NCI-H748 (cell line): ENCODE measurements around the gene ANKRD44.
A peak's percentile ranks its signal among the peaks of the same experiment; 100 is the strongest.
"Not testable (repeated sequence)": the region's sequence is repeated elsewhere in the genome, so short reads cannot be mapped to it uniquely, and the experiment has no call there.

Experiments
- DNase-seq: peaks from one replicate; lab custom pipeline; 2025; ENCODE audit not compliant: unreplicated experiment; lab: John Stamatoyannopoulos, UW

The ANKRD44 gene

DNA sequence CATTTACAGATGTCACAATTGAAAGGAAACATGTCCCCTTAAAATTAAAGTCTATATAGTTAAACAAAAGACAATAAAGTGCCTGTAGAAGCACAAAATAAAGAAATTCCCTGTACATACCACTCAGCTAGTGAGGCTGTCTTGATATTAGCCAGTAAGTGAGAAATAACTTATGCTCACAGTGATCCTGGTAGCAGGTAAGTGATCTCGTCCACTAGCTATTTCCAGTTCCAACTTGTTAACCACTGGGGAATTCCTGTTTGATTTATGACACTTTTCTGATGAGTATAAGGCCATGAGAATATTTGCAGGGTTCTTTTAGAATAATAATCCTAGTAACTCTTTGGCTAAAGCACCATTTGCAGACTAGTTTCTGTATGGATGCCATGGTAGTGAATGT is 256.1 kb downstream of the ANKRD44 start:
- DNase-seq = no peak

DNA sequence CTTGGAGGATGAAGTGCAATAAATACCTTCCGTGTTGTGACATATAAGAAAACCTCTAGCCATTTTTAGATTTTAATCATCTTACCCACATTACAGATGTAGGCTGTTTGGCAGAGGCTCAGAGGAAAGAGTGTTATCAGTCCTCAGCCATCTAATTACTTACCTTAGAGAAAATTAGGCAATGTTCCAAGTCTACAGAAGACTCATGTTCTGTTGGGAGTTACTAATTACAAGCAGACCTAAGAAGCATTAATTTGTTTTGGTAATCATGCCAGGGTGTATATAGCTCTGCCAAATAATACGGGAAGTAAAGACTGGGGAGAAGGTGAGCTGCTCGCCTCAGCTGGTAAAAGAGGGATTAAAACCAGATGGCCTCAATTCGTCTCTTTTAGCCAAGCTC is 258.2 kb downstream of the ANKRD44 start:
- peak; percentile 34 for DNase-seq

DNA sequence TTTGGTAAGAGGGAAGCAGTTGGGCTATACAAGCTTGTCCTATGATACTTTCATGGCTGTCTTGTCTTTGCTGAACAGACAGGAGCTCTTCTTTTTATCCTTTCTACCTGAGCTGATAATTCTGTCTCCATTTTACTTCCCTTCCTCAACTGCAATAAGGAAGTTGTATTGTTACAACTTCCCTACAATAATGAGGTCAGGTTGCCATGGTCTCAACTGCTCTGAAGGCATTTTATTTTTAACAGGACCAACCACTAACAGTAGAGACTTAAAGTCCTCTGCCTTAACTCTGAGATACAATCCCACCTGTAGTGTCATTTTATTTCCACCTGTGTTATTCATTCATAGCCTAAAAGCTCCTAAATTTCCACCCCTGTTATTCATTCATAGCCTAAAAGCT is 265.5 kb downstream of the ANKRD44 start:
- no peak for DNase-seq

DNA sequence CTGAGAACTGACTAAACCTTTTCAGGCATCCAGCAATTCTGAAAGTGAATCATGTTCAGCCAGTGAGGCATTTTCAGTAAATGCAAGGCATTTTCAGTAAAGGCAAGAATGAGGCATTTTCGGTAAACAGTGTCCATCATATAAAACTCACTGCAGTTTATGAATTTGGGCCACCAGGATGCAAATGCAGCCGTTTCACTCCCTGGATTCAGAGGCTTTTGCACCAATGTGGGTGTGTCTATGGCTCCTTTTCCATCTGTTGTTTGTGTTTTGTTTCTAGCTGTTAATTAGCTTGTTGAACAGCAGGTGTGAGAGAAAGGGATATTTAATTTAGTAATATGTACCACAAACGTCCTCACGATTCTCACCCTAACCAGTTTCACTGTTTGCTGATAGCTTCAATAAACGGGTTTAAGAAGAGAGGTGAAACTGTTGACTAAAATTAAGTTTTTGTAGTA is 267.8 kb downstream of the ANKRD44 start:
- peak; percentile 92 for DNase-seq

DNA sequence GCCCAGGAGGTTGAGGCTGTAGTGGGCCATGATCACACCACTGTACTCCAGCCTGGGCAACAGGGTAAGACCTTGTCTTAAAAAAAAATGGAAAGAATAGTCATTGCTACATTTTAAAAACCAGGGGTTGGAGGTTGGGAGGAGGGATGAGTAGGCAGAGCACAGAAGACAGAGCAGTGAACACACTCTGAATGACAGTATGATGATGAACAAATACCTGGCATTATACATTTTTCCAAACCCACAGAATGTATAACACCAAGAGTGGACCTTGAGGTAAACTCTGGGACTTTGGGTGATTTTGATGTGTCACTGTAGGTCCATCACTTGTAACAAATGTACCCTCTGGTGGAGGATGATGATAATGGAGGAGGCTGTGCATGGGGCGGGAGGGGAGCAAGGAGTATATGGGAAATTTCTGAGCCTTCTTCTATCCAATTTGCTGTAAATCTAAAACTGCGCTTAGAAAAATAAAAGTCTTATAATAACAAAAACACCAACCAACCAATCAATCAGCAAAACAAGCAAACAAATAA is 272.6 kb downstream of the ANKRD44 start:
- no peak for DNase-seq

DNA sequence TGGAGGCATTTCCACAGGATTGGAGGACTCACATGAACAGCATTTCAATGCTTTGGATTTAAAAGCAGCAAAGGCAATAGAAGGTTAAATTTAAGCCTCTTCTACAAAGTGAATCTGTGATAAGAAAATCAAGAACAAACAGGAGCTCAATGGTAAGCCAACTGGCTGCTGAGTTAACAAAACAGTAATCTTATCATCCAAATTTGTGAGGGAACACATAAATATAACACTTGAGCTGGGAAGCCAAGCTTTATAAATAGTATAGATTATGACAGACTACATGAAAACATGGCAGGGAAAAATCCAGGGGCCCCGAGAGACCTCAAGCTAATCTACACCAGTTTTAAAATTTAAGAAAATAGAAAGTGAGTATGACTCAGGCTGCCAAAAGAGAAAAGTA is 275.6 kb downstream of the ANKRD44 start:
- DNase-seq = no peak

DNA sequence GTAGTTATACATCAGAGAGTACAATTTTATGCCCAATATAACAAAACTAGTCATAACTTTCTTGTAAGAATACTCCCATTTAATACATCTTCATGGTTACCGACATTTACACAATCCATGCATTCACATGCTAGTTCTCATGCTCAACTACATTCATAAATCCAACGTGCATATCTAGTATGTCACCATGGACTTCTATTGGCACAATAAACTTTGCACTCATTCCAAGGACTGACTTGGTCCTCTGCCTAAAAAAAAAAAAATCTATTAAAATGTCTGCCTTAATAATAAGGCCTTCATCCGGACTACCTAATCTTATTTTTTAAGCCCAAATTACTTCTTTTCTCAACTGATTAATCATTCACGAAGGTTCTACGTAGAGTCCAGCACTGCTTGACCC is 276.3 kb downstream of the ANKRD44 start:
- DNase-seq = no peak

DNA sequence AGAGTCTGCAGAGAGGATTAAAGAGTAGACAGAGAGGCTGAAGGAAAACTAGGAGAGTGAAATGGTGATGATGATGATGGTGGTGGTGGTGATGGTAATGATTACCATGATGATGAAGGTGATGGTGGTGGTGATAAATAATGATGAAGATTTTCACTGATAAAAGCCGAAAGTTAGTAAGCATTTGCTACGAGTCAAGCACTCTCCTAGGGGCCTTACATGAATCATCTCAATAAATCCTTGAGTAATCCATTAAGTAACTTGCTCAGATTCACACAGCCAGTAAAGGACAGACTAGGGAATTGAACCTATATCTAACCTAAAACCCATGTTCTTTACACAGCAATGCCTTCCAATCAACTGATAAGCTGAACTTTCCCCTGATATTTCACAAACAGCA is 277.4 kb downstream of the ANKRD44 start:
- no peak for DNase-seq

DNA sequence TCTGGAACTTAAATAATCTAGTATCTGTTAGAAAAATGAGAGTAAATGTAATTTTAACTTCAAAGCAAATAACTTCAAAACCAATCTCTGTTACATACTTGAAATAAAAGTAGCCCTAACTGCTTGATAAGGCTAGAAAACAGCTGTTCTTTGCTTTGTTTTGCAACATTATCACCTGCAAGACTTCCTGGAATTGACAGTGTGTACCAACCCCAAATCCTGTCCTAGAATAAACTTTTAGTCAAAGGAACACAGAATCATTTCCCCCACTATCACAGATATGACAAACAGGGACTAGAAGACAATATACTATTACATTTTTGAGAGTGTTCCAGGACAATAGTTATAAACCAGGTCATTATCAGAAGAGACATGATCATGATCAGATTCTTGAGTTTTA is 278.8 kb downstream of the ANKRD44 start:
- no peak for DNase-seq

DNA sequence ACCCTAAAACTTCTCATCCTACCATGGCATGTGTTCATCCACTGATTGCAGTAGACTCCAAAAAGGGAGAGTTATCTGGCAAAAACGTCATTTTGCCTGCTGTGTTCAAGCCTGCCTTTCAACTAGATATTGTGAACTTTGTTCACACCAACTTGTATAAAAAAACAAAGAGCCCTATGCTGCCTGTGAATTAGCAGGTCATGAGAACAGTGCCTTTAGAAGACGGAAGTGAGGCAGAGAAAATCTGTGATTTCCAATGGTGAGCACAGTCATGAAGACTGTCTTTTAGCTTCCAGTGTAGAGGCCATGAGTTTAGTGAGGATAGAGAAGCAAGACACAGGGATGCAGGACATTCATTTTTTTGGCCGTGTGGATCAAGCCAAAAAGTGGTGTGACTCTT is 280.5 kb downstream of the ANKRD44 start:
- DNase-seq = no peak

DNA sequence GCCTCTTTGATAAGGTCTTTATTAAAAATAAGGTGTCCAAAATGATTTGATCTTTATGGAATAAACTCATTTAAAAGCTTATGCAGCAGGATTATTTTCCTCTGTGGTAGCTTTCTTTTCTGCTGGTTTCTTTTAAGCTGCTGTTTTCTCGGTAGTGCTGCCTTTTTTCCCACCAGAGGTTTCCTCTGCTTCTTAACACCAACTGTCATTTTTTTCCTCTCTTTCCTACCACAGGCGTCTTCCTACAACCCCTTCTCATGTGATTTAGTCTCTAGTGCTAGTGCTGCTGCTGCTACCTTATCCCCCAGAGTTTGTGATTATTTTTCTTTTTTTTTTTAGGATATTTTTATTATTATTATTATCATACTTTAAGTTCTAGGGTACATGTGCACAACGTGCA is 281.9 kb downstream of the ANKRD44 start:
- no peak for DNase-seq

DNA sequence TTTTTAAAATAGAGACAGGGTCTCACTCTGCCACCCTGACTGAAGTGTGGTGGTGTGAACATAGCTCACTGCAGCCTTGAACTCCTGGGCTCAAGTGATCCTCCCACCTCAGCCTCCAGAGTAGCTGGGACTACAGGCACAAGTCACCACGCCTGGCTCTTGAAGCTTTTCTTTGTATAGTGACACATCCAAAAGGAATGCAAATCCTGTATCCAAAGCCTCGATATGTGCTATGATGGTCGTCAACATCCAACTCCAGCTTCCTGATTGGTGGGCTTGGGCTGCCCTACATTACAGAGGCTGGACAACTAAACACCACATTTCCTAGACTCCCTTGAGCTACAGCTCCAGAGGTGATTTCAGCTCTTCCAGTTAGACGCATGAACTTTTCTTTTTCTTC is 282.4 kb downstream of the ANKRD44 start:
- no peak for DNase-seq

DNA sequence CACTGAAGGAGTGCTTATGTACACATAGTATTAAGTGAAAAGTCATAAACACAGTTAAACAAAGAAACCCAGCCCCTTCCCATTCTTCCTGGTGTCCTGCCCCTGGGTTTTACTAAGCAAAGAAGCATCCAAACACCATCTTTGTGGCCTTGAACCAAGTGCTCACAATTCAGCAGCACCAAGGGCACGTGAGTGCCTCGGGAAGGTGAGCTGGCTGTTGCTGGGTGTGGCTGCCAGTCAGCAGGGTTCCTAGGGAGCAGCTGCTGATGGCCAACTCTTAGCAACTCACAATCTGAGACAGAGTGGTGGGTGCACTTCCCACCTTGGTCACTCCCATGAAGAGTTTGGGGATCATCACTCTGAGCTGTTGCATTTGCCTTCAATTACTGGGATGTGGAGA is 286.4 kb downstream of the ANKRD44 start:
- DNase-seq = peak; percentile 80

DNA sequence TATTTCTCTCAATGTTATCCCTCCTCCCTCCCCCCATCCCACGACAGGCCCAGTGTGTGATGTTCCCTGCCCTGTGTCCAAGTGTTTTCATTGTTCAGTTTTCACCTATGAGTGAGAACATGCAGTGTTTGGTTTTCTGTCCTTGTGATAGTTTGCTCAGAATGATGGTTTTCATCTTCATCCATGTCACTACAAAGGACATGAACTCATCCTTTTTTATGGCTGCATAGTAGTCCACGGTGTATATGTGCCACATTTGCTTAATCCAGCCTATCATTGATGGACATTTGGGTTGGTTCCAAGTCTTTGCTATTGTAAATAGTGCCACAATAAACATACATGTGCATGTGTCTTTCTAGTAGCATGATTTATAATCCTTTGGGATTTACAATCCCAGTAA is 289.7 kb downstream of the ANKRD44 start:
- DNase-seq = not testable (repeated sequence)

DNA sequence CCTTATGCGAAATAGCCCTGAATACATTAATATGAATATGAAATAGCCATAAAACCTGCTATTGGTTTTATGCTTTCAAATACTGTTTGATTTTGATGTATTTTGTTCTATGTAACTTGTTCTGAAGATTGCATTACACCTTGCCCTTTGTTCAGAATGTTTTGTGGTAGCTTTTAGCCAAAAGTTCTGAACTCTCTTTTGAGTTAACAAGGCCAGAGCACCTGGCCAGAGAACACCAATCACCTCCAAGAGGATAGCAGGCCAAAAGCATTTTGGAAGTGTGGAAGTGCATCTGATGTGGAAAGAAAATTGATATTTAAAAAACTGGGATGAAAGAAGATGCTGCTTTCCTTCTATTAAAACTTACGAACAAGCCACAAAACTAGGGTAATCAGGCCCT is 297.5 kb downstream of the ANKRD44 start:
- no peak for DNase-seq

DNA sequence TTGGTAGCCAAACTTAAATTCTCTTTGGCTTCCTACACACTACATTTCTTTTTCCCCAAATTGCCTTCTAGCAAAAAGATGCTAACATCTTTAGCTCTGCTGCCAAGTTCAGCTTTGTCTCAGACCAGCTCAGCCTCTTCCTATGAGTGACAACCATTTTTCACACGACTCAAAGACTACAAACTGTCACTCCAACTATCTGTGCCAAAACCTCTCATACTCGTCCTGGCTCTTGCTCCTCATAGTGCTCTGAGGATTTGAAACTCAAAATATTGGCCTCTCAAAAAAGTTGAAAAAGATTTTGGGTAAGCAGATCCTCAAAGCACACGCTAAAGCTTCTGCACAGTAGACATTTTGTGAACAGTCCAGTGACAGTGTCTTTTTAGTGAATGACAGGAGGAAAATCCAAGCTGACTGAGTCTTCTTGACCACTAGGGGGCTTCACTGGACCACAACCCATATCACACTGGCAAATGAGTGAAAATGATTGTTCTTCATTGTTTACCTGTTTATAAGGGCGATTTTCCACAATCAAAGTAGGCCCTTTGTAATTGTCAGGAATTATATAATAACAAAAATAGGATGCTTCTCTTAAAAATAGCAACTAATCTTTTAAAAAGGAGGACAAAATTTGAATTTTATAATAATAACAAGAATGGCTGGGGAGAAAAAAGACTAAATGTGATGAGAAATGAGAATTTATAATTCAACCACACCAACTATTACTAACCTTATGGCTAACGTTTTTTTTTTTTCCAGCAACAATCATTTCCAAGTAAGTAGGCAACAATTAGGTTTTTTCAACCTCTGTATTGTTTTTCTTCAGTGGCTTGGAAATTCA is 298.6 kb downstream of the ANKRD44 start:
- DNase-seq = peak; percentile 87

DNA sequence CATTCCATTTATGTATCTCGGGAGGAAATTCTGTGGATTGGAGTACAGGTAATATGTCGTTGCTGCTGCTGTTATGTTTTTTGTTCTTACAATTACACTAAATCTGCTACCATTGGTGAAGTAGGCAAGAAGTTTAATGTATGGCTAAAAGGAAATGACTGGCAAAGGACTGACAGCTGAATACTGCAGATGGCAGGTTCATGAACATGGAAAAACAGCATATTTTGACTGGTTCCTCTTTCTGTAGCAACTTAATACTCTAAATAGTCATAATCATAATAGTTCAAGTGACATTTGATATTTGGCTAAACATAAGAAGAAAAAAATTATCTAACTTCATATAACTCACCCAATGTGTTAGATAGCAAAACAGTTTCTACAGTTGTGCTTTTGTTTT is 299.6 kb downstream of the ANKRD44 start:
- DNase-seq = no peak

DNA sequence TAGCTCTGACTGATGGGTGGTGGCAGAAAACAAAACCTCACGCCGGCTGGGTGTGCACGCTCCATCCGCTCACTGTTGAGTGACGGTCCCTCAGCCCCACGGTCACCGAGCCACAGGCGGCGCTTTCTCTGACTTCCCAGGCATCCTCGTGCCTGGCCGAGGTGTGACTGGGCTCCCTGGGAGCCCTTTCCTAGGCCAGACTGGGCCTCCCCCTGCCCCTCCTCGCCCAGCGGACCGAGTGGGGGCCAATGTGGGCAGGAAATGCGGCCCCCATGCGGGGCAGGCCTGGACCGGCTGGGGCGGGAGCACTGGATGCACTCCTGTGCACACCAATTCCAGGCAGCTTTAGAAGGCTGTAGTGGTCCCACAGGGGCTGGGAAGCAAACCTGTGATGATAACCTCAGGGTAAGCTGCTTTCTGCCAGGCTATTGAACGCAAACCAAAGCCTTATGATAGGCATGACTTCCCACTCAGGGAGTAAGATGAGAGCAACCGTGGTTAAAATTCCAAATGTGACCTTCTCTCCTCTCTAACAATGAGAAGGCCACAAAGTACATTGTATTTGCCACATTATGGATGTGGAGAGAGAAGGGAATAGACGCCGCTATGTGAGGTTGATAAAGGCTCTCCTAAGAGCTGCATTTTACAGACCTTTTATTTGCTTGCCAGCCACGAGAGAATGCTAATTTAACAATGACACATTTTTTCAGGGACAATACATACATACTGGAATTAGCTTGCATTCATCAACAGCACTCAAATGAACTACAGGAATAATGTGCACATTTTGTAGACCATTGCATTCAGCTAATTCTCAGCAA is 300.2 kb downstream of the ANKRD44 start:
- DNase-seq = no peak

DNA sequence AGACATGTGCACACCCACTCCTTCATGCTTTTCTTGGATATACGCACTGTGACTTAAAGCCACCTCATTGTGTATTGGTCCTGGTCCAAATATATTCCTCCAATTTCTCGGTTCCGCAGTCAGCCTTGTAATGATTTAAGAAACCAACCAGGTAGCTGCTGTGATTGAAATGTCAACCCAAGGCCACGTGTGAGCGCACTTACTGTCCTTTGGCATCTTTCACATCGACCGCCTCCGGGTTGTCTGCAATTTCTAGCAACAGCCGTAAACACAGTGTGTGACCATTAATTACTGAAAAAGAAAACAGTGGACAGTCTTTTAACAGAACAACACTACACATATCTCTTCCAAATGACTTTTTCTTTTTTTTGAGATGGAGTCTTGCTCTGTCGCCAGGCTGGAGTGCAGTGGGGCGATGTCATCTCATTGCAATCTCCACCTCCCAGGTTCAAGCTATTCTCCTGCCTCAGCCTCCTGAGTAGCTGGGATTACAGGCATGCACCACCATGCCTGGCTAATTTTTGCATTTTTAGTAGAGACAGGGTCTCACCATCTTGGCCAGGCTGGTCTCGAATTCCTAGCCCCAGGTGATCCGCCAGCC is 301.7 kb downstream of the ANKRD44 start:
- DNase-seq = not testable (repeated sequence)

DNA sequence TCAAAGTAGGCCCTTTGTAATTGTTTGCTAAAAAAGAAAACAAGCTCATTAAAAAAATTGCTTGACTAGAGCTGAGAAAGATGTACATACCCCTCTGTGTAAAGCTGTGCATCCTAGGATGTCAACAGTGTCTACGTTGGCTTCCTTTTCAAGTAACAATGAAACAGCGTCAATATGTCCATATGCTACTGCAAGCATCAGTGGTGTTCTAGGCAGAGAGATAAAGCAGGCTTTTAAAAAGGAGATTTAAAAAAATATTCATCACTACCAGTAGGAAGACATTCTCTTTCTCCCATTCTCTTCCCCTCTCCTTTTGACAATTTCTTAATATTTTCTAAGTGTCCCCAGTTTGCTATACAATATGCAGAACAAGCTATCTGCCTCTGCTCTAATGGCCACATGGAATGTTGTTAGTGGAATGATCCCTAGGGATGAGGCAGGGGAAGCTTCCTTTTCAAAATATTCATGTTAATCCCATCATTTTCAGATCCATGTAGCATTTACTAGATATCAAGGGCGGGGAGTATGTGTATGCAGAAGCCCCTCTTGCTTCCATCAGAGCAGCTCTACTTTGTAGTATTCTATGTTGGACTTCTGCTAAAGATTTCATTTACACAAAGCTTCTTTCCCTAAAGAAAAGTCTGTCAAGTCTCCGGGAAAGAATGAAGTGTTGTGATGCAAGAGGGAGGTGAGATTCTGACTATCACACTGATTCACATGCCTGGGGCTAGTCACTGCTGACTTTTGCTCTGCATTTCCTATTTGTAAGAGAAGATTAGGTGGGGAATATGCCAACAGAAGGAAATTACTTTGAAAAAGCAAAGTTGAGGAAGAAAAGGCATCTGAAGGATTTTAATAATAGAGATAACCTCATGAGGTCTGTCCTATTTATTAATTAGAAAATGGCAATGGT is 302.6 kb downstream of the ANKRD44 start:
- peak; percentile 42 for DNase-seq

DNA sequence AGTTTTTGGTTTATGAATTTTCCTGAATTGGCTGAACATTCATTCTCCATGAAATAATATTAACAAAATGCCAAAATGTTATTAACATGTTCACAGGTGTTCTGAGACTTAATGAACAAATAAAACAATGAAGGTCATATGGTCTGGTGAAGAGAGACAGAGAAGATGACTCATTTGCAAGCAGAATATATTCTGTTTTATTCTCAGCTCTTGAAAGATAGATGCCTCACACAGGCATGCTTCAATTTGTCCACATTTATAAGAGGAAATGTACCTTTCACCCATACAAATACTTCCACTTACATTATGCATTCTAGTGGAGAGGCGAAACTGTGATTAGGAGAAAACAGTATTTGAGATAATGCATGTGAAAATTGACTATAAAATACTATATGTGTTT is 308.7 kb downstream of the ANKRD44 start:
- DNase-seq = no peak
